HepG2 (cell line): ENCODE results near the gene POLE4. TPM values are rescaled to one million over a fixed set of nuclear protein-coding genes. Genes with fewer than 3 reads are reported as not detected.
A peak's percentile ranks its signal among the peaks of the same experiment; 100 is the strongest.

Experiments used
- CSRNP2 ChIP-seq: sonication (generic); formaldehyde crosslinking; conservative IDR thresholded peaks from 2 replicates; pipeline ENCODE4 v1.8.0; 2022; ENCODE audit warnings: low read depth, missing genetic modification reagents
- IRF2 ChIP-seq: IDR thresholded peaks from 2 replicates; pipeline ENCODE4 v1.6.1; 2018; ENCODE audit warnings: missing genetic modification reagents, missing compliant biosample characterization
- KDM3A ChIP-seq: IDR thresholded peaks from 2 replicates; pipeline ENCODE4 v1.6.1; 2018; ENCODE audit warnings: low read depth, missing compliant biosample characterization
- MXD1 ChIP-seq: sonication (generic); formaldehyde crosslinking; IDR thresholded peaks from 2 replicates; pipeline ENCODE4 v1.4.0; 2020; ENCODE audit warnings: mild to moderate bottlenecking, missing genetic modification reagents
- TEF ChIP-seq: sonication (generic); formaldehyde crosslinking; IDR thresholded peaks from 2 replicates; pipeline ENCODE4 v1.5.0; 2020; ENCODE audit warnings: missing genetic modification reagents
- TGIF2 ChIP-seq: IDR thresholded peaks from 2 replicates; pipeline ENCODE4 v1.6.1; 2016; ENCODE audit warnings: control low read depth, missing compliant biosample characterization
- ZBTB7A ChIP-seq: sonication (generic); formaldehyde crosslinking; IDR thresholded peaks from 2 replicates; pipeline ENCODE4 v1.8.0; 2022; ENCODE audit warnings: mild to moderate bottlenecking, missing genetic modification reagents
- ZGPAT ChIP-seq: IDR thresholded peaks from 2 replicates; pipeline ENCODE4 v1.6.1; 2016; ENCODE audit warnings: mild to moderate bottlenecking
- ZNF160 ChIP-seq: sonication (generic); formaldehyde crosslinking; IDR thresholded peaks from 2 replicates; pipeline ENCODE4 v1.8.0; 2022; ENCODE audit warnings: mild to moderate bottlenecking, inconsistent platforms, missing genetic modification reagents
- ZNF646 ChIP-seq: sonication (generic); formaldehyde crosslinking; IDR thresholded peaks from 2 replicates; pipeline ENCODE4 v1.9.0; 2021; ENCODE audit warnings: mild to moderate bottlenecking, missing genetic modification reagents
- ZSCAN20 ChIP-seq: sonication (generic); formaldehyde crosslinking; IDR thresholded peaks from 2 replicates; pipeline ENCODE4 v1.4.0; 2020; ENCODE audit warnings: missing genetic modification reagents, mild to moderate bottlenecking, borderline replicate concordance
- ZSCAN9 ChIP-seq: IDR thresholded peaks from 2 replicates; pipeline ENCODE4 v1.6.1; 2016; ENCODE audit warnings: borderline replicate concordance
- ZXDC ChIP-seq: sonication (generic); formaldehyde crosslinking; IDR thresholded peaks from 2 replicates; pipeline ENCODE4 v1.5.0; 2020; ENCODE audit warnings: mild to moderate bottlenecking, missing genetic modification reagents
- polyA plus RNA-seq, 8 experiments: library from polyadenylated mRNA; depleted of rRNA in 3 of 8; stranded (reverse) in 7 of 8; unstranded in 1 of 8; fragments of >200 nt; fragmentation: Illumina TruSeq in 4 of 8; extraction: Trizol in 4 of 8; gene quantifications; 2 replicates each; pipeline versions ENCODE4 v1.2.1 to v1.2.3, GENCODE V29; 2011 to 2016; ENCODE audit warnings: low read depth in 4 of 8, missing spikeins in 1 of 8, mixed read lengths in 1 of 8; ENCODE audit not compliant: insufficient read depth in 1 of 8
- total RNA-seq, 5 experiments: library from RNA; depleted of rRNA; stranded (reverse); fragments of >200 nt; fragmentation: Illumina TruSeq; extraction: Trizol; gene quantifications; 2 replicates each; pipeline ENCODE4 v1.2.3, GENCODE V29; 2016; ENCODE audit warnings: low read depth in 1 of 5

Gene POLE4
- total and polyA plus RNA-seq, 2 of the 13 experiments (the other 11 are each of a cell fraction or from before 2014, with no cell fraction given) = 106 to 116 TPM

- no peak; the same call in 1 of the 2 replicates for TF ChIP-seq ZNF646 (CRISPR knock-in tag)
- TF ChIP-seq IRF2 (CRISPR knock-in tag) = peak; percentile 49; the same call in 1 of the 2 replicates
- TF ChIP-seq KDM3A = no peak
- peak; percentile 80; the same call in 1 of the 2 replicates for TF ChIP-seq TGIF2
- peak; percentile 82 for TF ChIP-seq ZGPAT (CRISPR knock-in tag)
- TF ChIP-seq TEF (CRISPR knock-in tag) = no peak
- no peak for TF ChIP-seq ZBTB7A (CRISPR knock-in tag)
- TF ChIP-seq ZSCAN9 (CRISPR knock-in tag) = no peak; the same call in 1 of the 2 replicates
- TF ChIP-seq ZNF160 = 0 out of 2 replicates have a peak, but pooled peaks have one; percentile 42
- 0 out of 2 replicates have a peak, but pooled peaks have one; percentile 38 for TF ChIP-seq MXD1 (CRISPR knock-in tag)
- no peak for TF ChIP-seq ZSCAN20 (CRISPR knock-in tag)
- no peak for TF ChIP-seq CSRNP2 (CRISPR knock-in tag)
- no peak for TF ChIP-seq ZXDC (CRISPR knock-in tag)
Observed at GRCh38 chr2:74917702-74918619, 40.5 kb upstream of the POLE4 start (continued).
